Mammary epithelial cell (primary cell): ENCODE measurements around the gene SEPSECS.

Source experiments
- EZH2 ChIP-seq: IDR thresholded peaks from 2 replicates; pipeline ENCODE4 v1.6.1; 2012; ENCODE audit warnings: low read length, inconsistent platforms, borderline replicate concordance
- TF ChIP-seq, protein P1 (sequence below), 2 donors: IDR thresholded peaks in 1 of 2; conservative IDR thresholded peaks in 1 of 2; 2 replicates each; pipeline ENCODE4 v1.5.1; 2011 to 2012; ENCODE audit warnings: inconsistent platforms in 2 of 2, low read length in 2 of 2, mild to moderate bottlenecking in 2 of 2, control low read depth in 1 of 2, low read depth in 1 of 2; ENCODE audit not compliant: insufficient read depth in 1 of 2; ENCODE audit errors: extremely low read depth in 1 of 2

DNA sequence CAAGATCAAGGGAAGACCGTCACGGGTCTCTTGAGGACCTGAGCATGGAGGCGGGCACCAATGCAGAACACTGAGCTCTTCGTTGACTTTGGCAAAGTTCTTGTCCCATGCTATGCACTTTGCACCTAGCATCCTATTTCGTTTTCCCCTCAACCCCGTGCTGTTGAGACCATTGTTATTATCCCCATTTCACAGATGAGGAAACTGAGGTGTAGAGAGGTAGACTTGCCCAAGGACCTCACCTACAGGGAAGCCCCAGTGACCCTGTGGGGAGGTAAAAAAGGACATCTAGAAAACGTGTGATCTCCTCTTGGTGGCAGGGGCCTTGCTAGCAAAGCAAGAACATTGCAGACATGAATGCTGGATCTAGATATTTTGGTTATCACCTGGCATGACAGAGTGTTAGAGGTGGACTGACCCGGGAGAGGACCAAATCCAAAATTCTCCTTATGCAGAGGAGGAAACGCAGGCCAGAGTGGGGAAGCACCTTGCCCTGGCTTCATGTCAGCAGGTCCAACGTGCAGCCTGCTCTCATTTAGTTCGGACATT lies 48.5 kb downstream of the SEPSECS start:
- TF ChIP-seq, protein P1, sequence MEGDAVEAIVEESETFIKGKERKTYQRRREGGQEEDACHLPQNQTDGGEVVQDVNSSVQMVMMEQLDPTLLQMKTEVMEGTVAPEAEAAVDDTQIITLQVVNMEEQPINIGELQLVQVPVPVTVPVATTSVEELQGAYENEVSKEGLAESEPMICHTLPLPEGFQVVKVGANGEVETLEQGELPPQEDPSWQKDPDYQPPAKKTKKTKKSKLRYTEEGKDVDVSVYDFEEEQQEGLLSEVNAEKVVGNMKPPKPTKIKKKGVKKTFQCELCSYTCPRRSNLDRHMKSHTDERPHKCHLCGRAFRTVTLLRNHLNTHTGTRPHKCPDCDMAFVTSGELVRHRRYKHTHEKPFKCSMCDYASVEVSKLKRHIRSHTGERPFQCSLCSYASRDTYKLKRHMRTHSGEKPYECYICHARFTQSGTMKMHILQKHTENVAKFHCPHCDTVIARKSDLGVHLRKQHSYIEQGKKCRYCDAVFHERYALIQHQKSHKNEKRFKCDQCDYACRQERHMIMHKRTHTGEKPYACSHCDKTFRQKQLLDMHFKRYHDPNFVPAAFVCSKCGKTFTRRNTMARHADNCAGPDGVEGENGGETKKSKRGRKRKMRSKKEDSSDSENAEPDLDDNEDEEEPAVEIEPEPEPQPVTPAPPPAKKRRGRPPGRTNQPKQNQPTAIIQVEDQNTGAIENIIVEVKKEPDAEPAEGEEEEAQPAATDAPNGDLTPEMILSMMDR (conservative IDR thresholded peaks at IDR 0.05 in 1 of 2, IDR thresholded peaks at IDR 0.05 in 1 of 2; ENCODE audit: extremely low read depth in 1 of 2, insufficient read depth in 1 of 2, low read depth in 1 of 2, low read length in 2 of 2) = no peak
- no peak for TF ChIP-seq EZH2
